Esophagus muscularis mucosa (tissue), 4 donors: Measurements from ENCODE around the gene IL6. TPM values are rescaled to one million over a fixed set of nuclear protein-coding genes. Genes with fewer than 3 reads are reported as not detected.

Source experiments
- DNase-seq: peaks from one replicate; pipeline ENCODE4 v3.0.0-alpha.2; 2017; ENCODE audit errors: extremely low spot score
- H3K27ac ChIP-seq, 4 donors: fragments of 200-600 bp; sonication (generic); replicated peaks in 1 of 4; 1 replicate in 3 of 4; 2 replicates in 1 of 4; pipeline ENCODE4 v1.5.1; 2016 to 2019; ENCODE audit warnings: mild to moderate bottlenecking in 1 of 4
- H3K27me3 ChIP-seq, 4 donors: fragments of 200-600 bp; sonication (generic); one replicate each; pipeline versions ENCODE4 v1.5.1 to v1.6.0; 2016 to 2019
- H3K36me3 ChIP-seq, 4 donors: fragments of 200-600 bp; sonication (generic); one replicate each; pipeline ENCODE4 v1.5.1; 2016 to 2019
- H3K4me1 ChIP-seq, 4 donors: fragments of 200-600 bp; sonication (generic); one replicate each; pipeline ENCODE4 v1.5.1; 2016 to 2019
- H3K4me3 ChIP-seq, 4 donors: fragments of 200-600 bp; sonication (generic); 1 replicate in 2 of 4; 2 replicates in 2 of 4; pipeline ENCODE4 v1.5.1; 2016 to 2019; ENCODE audit warnings: mild to moderate bottlenecking in 4 of 4, moderate library complexity in 1 of 4
- H3K9me3 ChIP-seq, 4 donors: fragments of 200-600 bp; sonication (generic); 1 replicate in 3 of 4; 2 replicates in 1 of 4; pipeline ENCODE4 v1.5.1; 2016 to 2019
- EP300 ChIP-seq: sonication (generic); formaldehyde crosslinking; IDR thresholded peaks from one replicate; pipeline ENCODE4 v1.6.1; 2017; ENCODE audit warnings: antibody characterized with exemption
- POLR2A ChIP-seq: fragments of 450-650 bp; IDR thresholded peaks from one replicate; pipeline ENCODE4 v1.6.1; 2017; ENCODE audit warnings: antibody characterized with exemption, moderate library complexity, mild to moderate bottlenecking, low read depth
- POLR2AphosphoS5 ChIP-seq, 2 donors: sonication (generic); formaldehyde crosslinking; IDR thresholded peaks; one replicate each; pipeline ENCODE4 v1.6.1; 2017; ENCODE audit warnings: antibody characterized with exemption in 2 of 2
- WGBS: methylation state at CpG from one replicate; pipeline ENCODE4 v1.1.5; 2018; 5-methylcytosine and 5-hydroxymethylcytosine counted together
- intact Hi-C: fragments of 100-400 bp; cut with DNase I; formaldehyde crosslinking; loops from one replicate; pipeline ENCODE4 v1.15.1; 2023
- total RNA-seq, 4 donors: library from RNA; depleted of rRNA; stranded (reverse); fragments of >200 nt; gene quantifications; one replicate each; pipeline versions ENCODE4 v1.1.0 to v1.2.1, GENCODE V29; 2016
- TF ChIP-seq, protein P1 (sequence below), 3 experiments: fragments of 200-600 bp in 2 of 3; fragments of 450-650 bp in 1 of 3; sonication (generic) in 2 of 3; IDR thresholded peaks; one replicate each; pipeline ENCODE4 v1.5.1; 2017 to 2019; ENCODE audit warnings: antibody characterized with exemption in 3 of 3, mild to moderate bottlenecking in 2 of 3, moderate library complexity in 1 of 3

Gene IL6
- total RNA-seq, 4 donors from 2014 or later: 0.83 to 51.4 (median 3.4) TPM

- WGBS: 86% methylated on average over 5 of the region's 5 CpGs
- H3K9me3 ChIP-seq: no peaks in the 10 kb centered on the region
These were observed 32.3 kb upstream of the IL6 start for GRCh38 chr7:22694597-22695207.

DNA sequence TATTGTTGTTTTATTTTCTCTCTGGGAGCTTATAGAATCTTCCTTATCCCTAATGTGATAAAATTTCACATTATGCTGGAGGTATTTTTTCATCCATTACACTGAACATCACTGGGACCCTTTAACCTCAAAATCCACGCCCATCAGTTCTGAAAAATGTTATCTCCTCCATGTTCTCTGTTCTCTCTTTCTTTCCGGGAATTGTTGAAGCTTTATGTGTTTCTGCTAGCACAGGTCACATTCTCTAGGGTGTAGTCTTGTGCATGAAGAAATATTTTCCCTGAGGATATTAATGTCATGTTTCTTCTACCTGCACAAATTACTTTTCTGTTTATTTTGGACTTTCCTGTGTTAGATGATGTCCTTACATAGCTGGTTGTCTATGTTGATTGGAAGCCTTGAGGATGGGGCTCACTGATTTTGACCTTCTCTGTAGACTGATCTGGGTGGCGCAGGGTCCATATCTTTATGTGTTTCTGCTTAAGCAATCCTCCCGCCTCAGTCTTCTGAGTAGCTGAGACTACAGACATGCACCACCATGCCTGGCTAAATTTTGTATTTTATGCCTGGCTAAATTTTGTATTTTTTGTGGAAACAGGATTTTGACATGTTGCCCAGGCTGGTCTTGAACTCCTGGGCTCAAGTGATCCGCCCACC, 31.4 kb upstream of the IL6 start:
- H3K4me3 ChIP-seq: no peak overlapping the region
- no peak for DNase-seq
- no peaks in the 10 kb centered on the region for H3K27me3 ChIP-seq
- intact Hi-C loops: no loop called here
- no peaks in the 10 kb centered on the region for H3K36me3 ChIP-seq
- H3K4me1 ChIP-seq: peaks cover 0 to 3% (median 0%) of the 10 kb centered on the region in 4 donors
- no peaks in the 10 kb centered on the region for H3K9me3 ChIP-seq
- 95% methylated on average over 5 of the region's 5 CpGs for WGBS
- no peak for TF ChIP-seq POLR2AphosphoS5 (IDR thresholded peaks at IDR 0.05)
- TF ChIP-seq POLR2A: no peak
- no peak for TF ChIP-seq EP300
- TF ChIP-seq, protein P1, sequence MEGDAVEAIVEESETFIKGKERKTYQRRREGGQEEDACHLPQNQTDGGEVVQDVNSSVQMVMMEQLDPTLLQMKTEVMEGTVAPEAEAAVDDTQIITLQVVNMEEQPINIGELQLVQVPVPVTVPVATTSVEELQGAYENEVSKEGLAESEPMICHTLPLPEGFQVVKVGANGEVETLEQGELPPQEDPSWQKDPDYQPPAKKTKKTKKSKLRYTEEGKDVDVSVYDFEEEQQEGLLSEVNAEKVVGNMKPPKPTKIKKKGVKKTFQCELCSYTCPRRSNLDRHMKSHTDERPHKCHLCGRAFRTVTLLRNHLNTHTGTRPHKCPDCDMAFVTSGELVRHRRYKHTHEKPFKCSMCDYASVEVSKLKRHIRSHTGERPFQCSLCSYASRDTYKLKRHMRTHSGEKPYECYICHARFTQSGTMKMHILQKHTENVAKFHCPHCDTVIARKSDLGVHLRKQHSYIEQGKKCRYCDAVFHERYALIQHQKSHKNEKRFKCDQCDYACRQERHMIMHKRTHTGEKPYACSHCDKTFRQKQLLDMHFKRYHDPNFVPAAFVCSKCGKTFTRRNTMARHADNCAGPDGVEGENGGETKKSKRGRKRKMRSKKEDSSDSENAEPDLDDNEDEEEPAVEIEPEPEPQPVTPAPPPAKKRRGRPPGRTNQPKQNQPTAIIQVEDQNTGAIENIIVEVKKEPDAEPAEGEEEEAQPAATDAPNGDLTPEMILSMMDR (IDR thresholded peaks at IDR 0.05): no peak
- H3K27ac ChIP-seq: no peak overlapping the region

More at GRCh38 chr7:22694597-22695207, 32.3 kb upstream of the IL6 start:
- no peak for TF ChIP-seq EP300
- no peak for TF ChIP-seq POLR2AphosphoS5 (IDR thresholded peaks at IDR 0.05)
- no peak for TF ChIP-seq POLR2A
- TF ChIP-seq, protein P1 (IDR thresholded peaks at IDR 0.05): no peak
- no peak for DNase-seq
- intact Hi-C loops: no loop called here
- no peaks in the 10 kb centered on the region for H3K36me3 ChIP-seq
- no peak overlapping the region for H3K4me3 ChIP-seq
- H3K27ac ChIP-seq: no peak overlapping the region
- H3K4me1 ChIP-seq: peaks cover 0 to 3% (median 0%) of the 10 kb centered on the region in 4 donors
- H3K27me3 ChIP-seq: no peaks in the 10 kb centered on the region

DNA sequence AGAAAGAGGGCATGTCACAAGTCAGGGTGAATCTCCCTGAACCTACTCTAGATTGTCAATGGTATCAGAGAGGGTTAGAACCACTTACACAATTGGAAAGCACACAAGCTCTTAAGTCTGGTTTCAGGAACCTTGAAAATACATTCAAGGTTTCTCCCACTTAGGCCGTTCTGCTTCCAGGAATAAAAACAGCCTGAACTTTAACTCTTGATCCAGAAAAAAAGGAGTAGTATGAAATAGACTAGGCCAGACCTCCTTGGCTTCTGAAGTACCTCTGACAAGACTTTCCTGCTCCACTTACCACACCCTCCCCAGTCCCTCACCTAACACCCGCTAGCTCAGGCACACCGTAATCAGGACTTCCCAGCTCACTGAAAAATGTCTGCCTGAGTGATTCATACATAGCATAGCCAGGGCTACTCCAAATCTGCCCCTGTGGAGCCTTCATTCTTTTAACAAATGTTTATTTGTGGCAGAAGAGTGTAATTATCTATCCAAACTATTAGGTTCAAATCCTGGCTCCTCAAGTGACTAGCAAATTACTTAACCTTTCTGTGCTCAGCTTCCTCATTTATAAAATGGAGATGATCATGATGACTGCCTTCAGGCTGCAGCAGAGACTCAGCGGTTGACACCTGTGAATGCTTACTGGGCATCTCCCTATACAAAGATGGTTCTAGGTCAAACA, 30.3 kb upstream of the IL6 start:
- peak overlapping the region in 1 of 4 donors; percentile 9 for H3K27ac ChIP-seq
- no peaks in the 10 kb centered on the region for H3K27me3 ChIP-seq
- intact Hi-C loops: no loop called here
- H3K4me3 ChIP-seq: no peak overlapping the region
- 81% methylated on average over 4 of the region's 4 CpGs for WGBS
- H3K36me3 ChIP-seq: no peaks in the 10 kb centered on the region
- peaks cover 0 to 3% (median 0%) of the 10 kb centered on the region in 4 donors for H3K4me1 ChIP-seq
- no peak for DNase-seq
- no peaks in the 10 kb centered on the region for H3K9me3 ChIP-seq
- no peak for TF ChIP-seq POLR2A
- TF ChIP-seq POLR2AphosphoS5 (IDR thresholded peaks at IDR 0.05): no peak

DNA sequence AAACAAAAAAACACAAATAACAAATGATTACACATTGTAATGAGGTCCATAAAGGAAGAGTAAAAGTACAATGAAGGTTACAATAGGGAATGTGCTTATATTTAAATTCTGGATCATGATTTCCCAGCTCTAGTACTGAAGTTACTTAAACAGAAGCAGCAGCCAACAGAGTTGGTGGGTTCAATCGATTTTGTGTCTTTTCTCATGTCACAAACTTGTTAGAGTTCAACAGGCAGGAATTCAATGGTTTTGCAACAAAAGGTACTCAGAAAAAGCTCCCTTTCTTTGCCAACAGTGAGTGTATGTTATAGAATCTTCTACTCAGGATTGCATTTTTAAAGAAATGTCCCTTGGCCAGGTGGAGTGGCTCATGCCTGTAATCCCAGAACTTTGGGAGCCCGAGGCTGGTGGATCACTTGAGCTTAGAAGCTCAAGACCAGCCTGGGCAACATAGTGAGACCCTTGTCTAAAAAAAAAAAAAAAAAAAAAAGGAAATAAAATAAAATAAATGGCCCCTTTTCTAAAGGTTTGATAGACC, 29.6 kb upstream of the IL6 start:
- Histone ChIP-seq H3K4me3 (no peak overlapping the region), H3K36me3 (no peaks in the 10 kb centered on the region), H3K27ac (no peak overlapping the region), H3K4me1 (peaks cover 0 to 3% (median 0%) of the 10 kb centered on the region in 4 donors), H3K9me3 (no peaks in the 10 kb centered on the region), H3K27me3 (no peaks in the 10 kb centered on the region)
- WGBS: 67% methylated on average over 2 of the region's 2 CpGs
- DNase-seq: no peak
- TF ChIP-seq POLR2AphosphoS5 (IDR thresholded peaks at IDR 0.05) (no peak), POLR2A (no peak), EP300 (no peak)
- TF ChIP-seq, protein P1 (IDR thresholded peaks at IDR 0.05): no peak
- intact Hi-C loops: no loop called here
